ENCODE data around the gene WNT5A. TPM values are rescaled to one million over a fixed set of nuclear protein-coding genes. Genes with fewer than 3 reads are reported as not detected.

The WNT5A gene
- total and polyA plus RNA-seq, 10 donors: 1.1 to 26.7 (median 11.3) TPM

DNA sequence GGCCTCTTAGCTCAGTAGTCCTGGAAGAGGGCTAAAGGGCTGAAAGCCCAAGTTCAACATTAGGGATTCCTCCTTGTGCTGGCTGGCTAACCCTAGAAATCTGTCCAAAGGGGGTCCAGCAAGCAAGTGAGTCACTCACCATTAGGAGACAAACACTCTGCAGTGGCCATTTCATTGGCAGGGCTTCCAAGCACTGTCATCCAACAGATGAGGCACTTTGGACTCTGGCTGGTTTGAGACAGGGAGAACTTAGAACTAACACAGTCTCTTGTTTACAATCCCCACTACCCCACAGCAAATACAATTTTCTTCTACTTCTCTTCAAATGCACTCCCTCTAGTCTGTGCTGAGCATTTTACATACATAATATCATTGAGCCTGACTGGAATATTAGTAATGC is 10.1 kb upstream of the WNT5A start:
- TF ChIP-seq POLR2A (IDR thresholded peaks at IDR 0.05): no peak
- TF ChIP-seq POLR2AphosphoS5 (IDR thresholded peaks at IDR 0.05): no peak
- TF ChIP-seq CTCF (IDR thresholded peaks at IDR 0.05 in 8 of 11, conservative IDR thresholded peaks at IDR 0.05 in 3 of 11): no peak
- Histone ChIP-seq H3K27ac (no peak overlapping the region), H3K36me3 (no peaks in the 10 kb centered on the region), H3K9me3 (no peaks in the 10 kb centered on the region), H3K4me1 (no peaks in the 10 kb centered on the region), H3K27me3 (replicated peaks in 1 of 7) (peaks cover 0 to 3% (median 0%) of the 10 kb centered on the region in 7 donors), H3K4me3 (no peak overlapping the region)
- DNase-seq: no peak
- intact Hi-C loops (cut with DNase I; ENCODE audit: low total_unique reads): no loop called here

DNA sequence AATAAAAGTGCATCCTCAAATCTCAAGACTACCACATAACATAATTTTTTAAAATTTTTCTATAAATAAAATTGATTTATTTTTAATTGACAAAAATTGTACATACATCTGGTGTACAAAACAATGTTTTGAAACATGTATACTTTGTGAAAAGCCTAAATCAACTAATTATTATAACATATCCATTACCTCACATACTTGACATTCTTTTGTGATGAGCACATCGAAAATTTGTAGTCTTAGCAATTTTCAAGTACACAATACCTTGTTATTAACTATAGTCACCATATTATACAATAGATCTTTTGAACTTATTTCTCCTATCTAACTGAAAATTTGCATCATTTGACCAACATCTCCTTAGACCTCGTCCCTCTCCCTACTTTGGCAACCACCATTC is 7.9 kb upstream of the WNT5A start:
- Histone ChIP-seq H3K4me1 (peaks cover 0 to under 1% (median 0%) of the 10 kb centered on the region in 6 donors), H3K27me3 (replicated peaks in 1 of 7) (peaks cover 0 to 25% (median 0%) of the 10 kb centered on the region in 7 donors), H3K27ac (no peak overlapping the region), H3K36me3 (no peaks in the 10 kb centered on the region), H3K9me3 (no peaks in the 10 kb centered on the region), H3K4me3 (no peak overlapping the region)
- intact Hi-C loops (cut with DNase I; ENCODE audit: low total_unique reads): no loop called here
- TF ChIP-seq POLR2A (IDR thresholded peaks at IDR 0.05) (no peak), POLR2AphosphoS5 (IDR thresholded peaks at IDR 0.05) (no peak), CTCF (IDR thresholded peaks at IDR 0.05 in 8 of 11, conservative IDR thresholded peaks at IDR 0.05 in 3 of 11) (no peak)
- DNase-seq: no peak
- WGBS, 5 donors: 70 to 93% (median 76%) methylated on average over 2 of the region's 2 CpGs

DNA sequence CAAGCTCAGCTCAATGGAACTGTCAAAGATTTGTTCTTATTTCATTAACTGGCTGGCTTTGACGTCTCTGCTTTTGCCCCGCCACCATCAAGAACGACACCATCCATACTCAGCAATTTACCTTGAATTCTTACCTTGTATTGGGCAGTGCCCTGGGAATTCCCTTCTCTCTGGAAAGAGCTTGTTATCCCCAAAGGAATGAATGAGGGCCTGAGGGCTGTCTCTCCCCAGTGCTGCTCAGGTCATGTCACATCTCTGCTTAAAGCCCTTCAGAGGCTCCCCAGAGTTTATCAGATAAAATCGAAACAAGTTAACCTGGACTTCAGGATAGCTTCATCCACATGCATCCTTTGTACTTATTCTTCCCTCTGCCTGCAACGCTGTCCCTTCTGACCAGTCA is 5.9 kb upstream of the WNT5A start:
- intact Hi-C loops (cut with DNase I; ENCODE audit: low total_unique reads): no loop called here
- no peak overlapping the region for H3K4me3 ChIP-seq
- DNase-seq: no peak
- H3K27ac ChIP-seq: no peak overlapping the region
- H3K27me3 ChIP-seq (replicated peaks in 1 of 7): peaks cover 0 to 45% (median 17%) of the 10 kb centered on the region in 7 donors
- peaks cover 0 to 20% (median 8%) of the 10 kb centered on the region in 6 donors for H3K4me1 ChIP-seq
- H3K36me3 ChIP-seq: no peaks in the 10 kb centered on the region
- TF ChIP-seq CTCF (IDR thresholded peaks at IDR 0.05 in 8 of 11, conservative IDR thresholded peaks at IDR 0.05 in 3 of 11): no peak
- no peak for TF ChIP-seq POLR2A (IDR thresholded peaks at IDR 0.05)
- TF ChIP-seq POLR2AphosphoS5 (IDR thresholded peaks at IDR 0.05): no peak
- 77 to 90% (median 82%) methylated on average over 5 of the region's 5 CpGs for WGBS, 5 donors
- H3K9me3 ChIP-seq: no peaks in the 10 kb centered on the region

- H3K36me3 ChIP-seq: no peaks in the 10 kb centered on the region
- no peak overlapping the region for H3K4me3 ChIP-seq
- DNase-seq: no peak
- peaks cover 0 to 62% (median 32%) of the 10 kb centered on the region in 7 donors for H3K27me3 ChIP-seq (replicated peaks in 1 of 7)
- intact Hi-C loops (cut with DNase I; ENCODE audit: low total_unique reads): no loop called here
- no peak overlapping the region for H3K27ac ChIP-seq
- no peak for TF ChIP-seq CTCF (IDR thresholded peaks at IDR 0.05 in 8 of 11, conservative IDR thresholded peaks at IDR 0.05 in 3 of 11)
- no peak for TF ChIP-seq POLR2A (IDR thresholded peaks at IDR 0.05)
- TF ChIP-seq POLR2AphosphoS5 (IDR thresholded peaks at IDR 0.05): no peak
- H3K4me1 ChIP-seq: peaks cover 5 to 37% (median 24%) of the 10 kb centered on the region in 6 donors
- 66 to 74% (median 67%) methylated on average over 6 to 7 of the region's 7 CpGs for WGBS, 5 donors
- H3K9me3 ChIP-seq: no peaks in the 10 kb centered on the region
Observed at GRCh38 chr3:55491296-55491816, 4.2 kb upstream of the WNT5A start.

Measured in spleen (tissue), 11 donors.